GM12891 (cell line): ENCODE measurements around the gene PIP5K1B.
A peak's percentile ranks its signal among the peaks of the same experiment; 100 is the strongest.
"Not testable (repeated sequence)": the region's sequence is repeated elsewhere in the genome, so short reads cannot be mapped to it uniquely, and the experiment has no call there.

Experiments
- DNase-seq: peaks from one replicate; pipeline ENCODE4 v3.0.0; 2011; ENCODE audit warnings: low spot score; ENCODE audit not compliant: insufficient read length
- FAIRE-seq: peaks from 2 replicates; lab custom pipeline; 2011; peaks lifted over from hg19 to GRCh38; lab: Jason Lieb, UNC
- PAX5 ChIP-seq: IDR thresholded peaks from 2 replicates; pipeline ENCODE4 v1.6.1; 2011; ENCODE audit warnings: low read length, moderate library complexity, mild to moderate bottlenecking; ENCODE audit not compliant: insufficient read depth, severe bottlenecking
- POLR2A ChIP-seq: IDR thresholded peaks from 2 replicates; pipeline ENCODE4 v1.6.1; 2011; ENCODE audit warnings: low read depth, low read length, control low read depth
- POLR2AphosphoS5 ChIP-seq: IDR thresholded peaks from 2 replicates; pipeline ENCODE4 v1.6.1; 2011; ENCODE audit warnings: low read depth, low read length, control low read depth
- POU2F2 ChIP-seq: IDR thresholded peaks from 2 replicates; pipeline ENCODE4 v1.6.1; 2011; ENCODE audit warnings: low read depth, mild to moderate bottlenecking, control low read depth, low read length, moderate library complexity
- SPI1 ChIP-seq: IDR thresholded peaks from 2 replicates; pipeline ENCODE4 v1.6.1; 2011; ENCODE audit warnings: low read depth, low read length, control low read depth
- TAF1 ChIP-seq: IDR thresholded peaks from 2 replicates; pipeline ENCODE4 v1.6.1; 2011; ENCODE audit warnings: low read depth, low read length, control low read depth

The PIP5K1B gene

DNA sequence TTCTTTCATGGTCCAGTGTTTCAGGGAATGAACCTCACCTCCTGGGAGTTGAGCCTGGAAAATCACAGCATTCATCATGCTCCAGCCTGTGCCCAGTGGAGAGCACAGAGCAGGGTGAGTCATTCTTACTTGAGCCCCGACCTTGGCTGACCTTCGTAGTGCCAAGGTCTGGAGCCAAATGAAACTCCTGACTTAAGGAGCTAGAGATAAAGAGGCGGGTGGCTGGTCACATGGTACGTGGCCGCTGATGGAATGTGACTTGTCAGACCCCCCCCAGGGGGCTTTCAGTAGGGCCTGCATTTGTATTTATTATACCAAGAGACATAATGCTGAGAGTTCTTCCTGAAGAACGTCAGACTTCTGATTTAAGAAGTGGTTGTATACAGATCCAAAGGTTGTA, 15.0 kb upstream of the PIP5K1B start:
- DNase-seq (no peak), FAIRE-seq (no peak)
- TF ChIP-seq TAF1 (no peak), PAX5 (no peak), POLR2A (no peak), POLR2AphosphoS5 (no peak), SPI1 (no peak)

- TF ChIP-seq TAF1 (no peak), POLR2A (no peak), POU2F2 (no peak), PAX5 (no peak), POLR2AphosphoS5 (no peak), SPI1 (no peak)
- FAIRE-seq (no peak), DNase-seq (no peak)
Observed at GRCh38 chr9:68692519-68692918, 12.5 kb upstream of the PIP5K1B start.

- TF ChIP-seq POLR2AphosphoS5: no peak
- no peak for TF ChIP-seq SPI1
- TF ChIP-seq TAF1: no peak
- no peak for TF ChIP-seq PAX5
- TF ChIP-seq POU2F2: no peak
- TF ChIP-seq POLR2A: no peak
- FAIRE-seq (no peak), DNase-seq (no peak)
Observed at GRCh38 chr9:68694125-68694524, 10.9 kb upstream of the PIP5K1B start.

DNA sequence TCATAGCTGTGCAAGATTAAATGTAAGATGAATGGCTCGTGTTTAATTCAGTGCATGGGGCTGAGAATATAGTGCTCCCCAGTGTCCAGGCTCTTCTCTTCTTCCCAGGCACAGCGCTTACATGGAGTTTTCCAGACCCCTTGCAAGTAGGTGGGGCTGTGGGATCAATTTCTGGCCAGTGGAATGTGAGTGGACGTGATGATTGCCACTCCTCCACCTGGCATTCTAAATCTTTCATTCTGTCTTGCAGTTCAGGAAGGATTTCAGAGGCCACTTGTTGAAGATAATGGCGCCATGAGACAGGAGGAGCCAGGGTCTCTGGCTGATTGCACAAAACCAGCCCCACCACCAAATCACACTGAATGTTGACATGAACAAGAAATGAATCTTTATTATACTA, 7.2 kb upstream of the PIP5K1B start:
- no peak for FAIRE-seq
- DNase-seq: no peak
- no peak for TF ChIP-seq SPI1
- no peak for TF ChIP-seq POLR2AphosphoS5
- no peak for TF ChIP-seq POU2F2
- no peak for TF ChIP-seq TAF1
- no peak for TF ChIP-seq PAX5
- TF ChIP-seq POLR2A: no peak

DNA sequence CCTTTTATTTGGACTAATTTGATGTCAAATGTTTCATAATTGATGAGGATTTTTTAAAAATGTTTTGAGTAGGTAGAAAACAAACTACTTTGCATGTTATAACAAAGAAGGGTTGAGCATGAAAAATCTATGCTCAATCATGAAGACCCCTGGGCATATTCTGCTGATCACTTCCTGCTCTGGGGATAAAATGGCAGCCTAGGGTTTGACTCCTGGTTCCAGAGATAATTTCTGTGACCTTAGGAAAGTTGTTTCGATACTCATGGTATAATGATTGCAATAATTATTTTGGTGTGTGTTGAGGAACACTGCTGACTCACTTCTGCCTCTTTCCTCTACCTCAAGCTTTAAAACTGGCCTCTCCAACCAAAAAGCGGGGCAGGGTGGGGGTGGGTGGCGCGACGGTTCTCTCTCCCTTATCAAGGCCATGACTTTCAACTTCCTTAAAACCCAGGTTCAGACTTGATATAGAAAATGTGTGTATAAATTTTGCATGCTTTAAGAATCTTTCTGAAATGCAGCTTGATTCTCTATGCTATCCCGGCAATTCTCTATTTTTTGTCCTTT, 6.0 kb upstream of the PIP5K1B start:
- TF ChIP-seq POU2F2 (no peak), PAX5 (no peak), SPI1 (no peak), POLR2AphosphoS5 (no peak), POLR2A (no peak), TAF1 (no peak)
- no peak for FAIRE-seq
- DNase-seq: no peak

DNA sequence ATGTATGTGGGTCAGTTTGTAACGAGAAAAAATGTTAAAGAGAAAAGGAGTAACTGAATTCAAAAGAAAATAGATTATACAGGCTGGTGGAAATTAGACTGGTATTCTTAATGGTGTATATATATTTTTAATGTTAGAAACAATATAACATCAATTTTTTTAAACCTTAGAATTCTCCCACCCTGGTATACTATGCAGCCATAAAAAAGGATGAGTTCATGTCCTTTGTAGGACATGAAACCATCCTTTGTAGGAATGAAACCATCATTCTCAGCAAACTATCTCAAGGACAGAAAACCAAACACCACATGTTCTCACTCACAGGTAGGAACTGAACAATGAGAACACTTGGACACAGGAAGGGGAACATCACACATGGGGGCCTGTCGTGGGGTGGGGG, 5.4 kb upstream of the PIP5K1B start:
- not testable (repeated sequence) for DNase-seq, FAIRE-seq

DNA sequence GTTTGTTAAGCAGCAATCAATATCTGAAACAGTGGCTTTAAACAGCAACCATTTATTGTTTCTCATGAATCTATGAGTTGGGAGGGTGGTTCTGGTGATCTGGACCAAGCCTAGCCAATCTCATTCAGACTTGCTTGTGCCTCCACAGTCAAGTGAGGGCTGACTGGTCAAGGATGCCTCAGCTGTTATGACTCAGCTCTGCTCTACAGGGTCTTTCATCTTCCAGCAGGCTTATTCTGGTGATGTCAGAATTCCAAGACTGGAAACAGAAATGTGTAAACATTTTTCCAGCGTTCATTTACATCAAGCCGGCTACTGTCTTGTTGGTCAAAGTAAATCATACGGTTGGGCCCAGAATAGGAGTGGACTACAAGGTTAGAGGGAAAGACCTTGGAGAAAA, 2.5 kb upstream of the PIP5K1B start:
- no peak for TF ChIP-seq POU2F2
- no peak for TF ChIP-seq POLR2AphosphoS5
- TF ChIP-seq TAF1: no peak
- no peak for TF ChIP-seq SPI1
- no peak for TF ChIP-seq POLR2A
- TF ChIP-seq PAX5: no peak
- DNase-seq: no peak
- FAIRE-seq: no peak

GRCh38 chr9:68703672-68704071, 1.4 kb upstream of the PIP5K1B start:
- DNase-seq (no peak), FAIRE-seq (no peak)
- no peak for TF ChIP-seq POU2F2
- no peak for TF ChIP-seq SPI1
- no peak for TF ChIP-seq TAF1
- no peak for TF ChIP-seq POLR2AphosphoS5
- no peak for TF ChIP-seq PAX5
- TF ChIP-seq POLR2A: no peak

DNA sequence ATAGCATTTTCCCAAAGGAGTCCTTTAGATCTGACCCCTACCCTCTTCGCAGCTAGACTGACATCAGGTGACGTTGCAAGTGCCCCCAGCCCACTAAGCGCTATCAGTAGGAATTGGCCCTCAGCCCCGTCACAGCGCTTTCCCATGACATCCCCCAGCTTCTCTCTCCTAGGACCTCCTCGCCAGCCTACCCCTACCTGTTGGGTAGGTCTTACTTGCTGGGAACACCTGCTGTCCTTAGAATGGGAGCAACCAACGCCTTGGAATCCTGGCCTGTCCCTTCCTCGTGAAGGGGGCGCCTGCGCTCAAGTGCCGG, 584 bp upstream of the PIP5K1B start:
- DNase-seq (no peak), FAIRE-seq (no peak)

GRCh38 chr9:68705531-68706362, 707 bp downstream of the PIP5K1B start:
- TF ChIP-seq POLR2AphosphoS5: no peak; the same call in 1 of the 2 replicates
- no peak for TF ChIP-seq TAF1
- TF ChIP-seq POU2F2: no peak
- TF ChIP-seq POLR2A: 0 out of 2 replicates have a peak, but pooled peaks have one; percentile 10
- DNase-seq (peak; percentile 49), FAIRE-seq (no peak)

More for the DNA sequence above, 584 bp upstream of the PIP5K1B start:
- no peak for TF ChIP-seq SPI1
- no peak for TF ChIP-seq PAX5
